SK-N-SH (cell line): Measurements from ENCODE around the gene UBTD1. TPM values are rescaled to one million over a fixed set of nuclear protein-coding genes. Genes with fewer than 3 reads are reported as not detected.

ENCODE experiments used
- CTCF ChIA-PET: fragments of 300-600, 350-600 bp; formaldehyde crosslinking; extraction: SDS; loops from one replicate; lab custom pipeline; 2021; lab: Yijun Ruan, JAX
- POLR2A ChIA-PET: fragments of 350-600 bp; sonication (Branson Sonifier 250); formaldehyde crosslinking; extraction: SDS; loops from one replicate; lab custom pipeline; 2020; ENCODE audit warnings: antibody characterized with exemption, inconsistent platforms; lab: Yijun Ruan, JAX
- DNase-seq: peaks from one replicate; pipeline ENCODE4 v3.0.0; 2012
- H2AFZ ChIP-seq: fragments of 200-600 bp; sonication (generic); 2 replicates; pipeline ENCODE4 v1.8.1; 2016; ENCODE audit warnings: antibody characterized with exemption, mild to moderate bottlenecking, low read depth
- H3F3A ChIP-seq: fragments of 200-600 bp; sonication (generic); replicated peaks from 2 replicates; pipeline ENCODE3; 2016; ENCODE audit warnings: antibody characterized with exemption, mild to moderate bottlenecking; ENCODE audit not compliant: insufficient read depth
- H3K27ac ChIP-seq, 2 experiments: fragments of 200-500 bp in 1 of 2; fragments of 200-600 bp in 1 of 2; sonication (Bioruptor generic) in 1 of 2; sonication (generic), shearing (Covaris generic) in 1 of 2; 2 replicates each; pipeline versions ENCODE4 v1.5.1 to v1.6.1; 2014 to 2016; ENCODE audit warnings: low read depth in 2 of 2, inconsistent platforms in 1 of 2, low read length in 1 of 2, mild to moderate bottlenecking in 1 of 2, mixed read lengths in 1 of 2
- H3K27me3 ChIP-seq: fragments of 200-600 bp; sonication (generic), shearing (Covaris generic); 2 replicates; pipeline ENCODE4 v1.6.1; 2016; ENCODE audit warnings: mixed run types; ENCODE audit not compliant: insufficient read depth
- H3K36me3 ChIP-seq, 2 experiments: fragments of 200-500 bp in 1 of 2; fragments of 200-600 bp in 1 of 2; sonication (Bioruptor generic) in 1 of 2; sonication (generic) in 1 of 2; replicated peaks in 1 of 2; 2 replicates each; pipeline versions ENCODE3 to v1.5.1; 2014 to 2016; ENCODE audit warnings: low read length in 1 of 2, mild to moderate bottlenecking in 1 of 2; ENCODE audit not compliant: insufficient read depth in 2 of 2, control insufficient read depth in 1 of 2
- H3K4me1 ChIP-seq, 2 experiments: fragments of 200-500 bp in 1 of 2; fragments of 200-600 bp in 1 of 2; sonication (Bioruptor generic) in 1 of 2; sonication (generic), shearing (Covaris generic) in 1 of 2; 2 replicates each; pipeline versions ENCODE4 v1.5.1 to v1.6.1; 2014 to 2016; ENCODE audit warnings: low read depth in 1 of 2, low read length in 1 of 2, mixed run types in 1 of 2; ENCODE audit not compliant: insufficient read depth in 2 of 2, control insufficient read depth in 1 of 2
- H3K4me2 ChIP-seq: fragments of 200-600 bp; sonication (generic), shearing (Covaris generic); 2 replicates; pipeline ENCODE4 v1.6.1; 2017; ENCODE audit warnings: mixed run types
- H3K4me3 ChIP-seq, 2 experiments: fragments of 200-500 bp in 1 of 2; fragments of 200-600 bp in 1 of 2; sonication (Bioruptor generic) in 1 of 2; sonication (generic), shearing (Covaris generic) in 1 of 2; 2 replicates each; pipeline versions ENCODE4 v1.5.1 to v1.8.1; 2014 to 2016; ENCODE audit warnings: low read depth in 2 of 2, inconsistent platforms in 1 of 2, low read length in 1 of 2, mild to moderate bottlenecking in 1 of 2, mixed read lengths in 1 of 2, moderate library complexity in 1 of 2
- H3K79me2 ChIP-seq: fragments of 200-600 bp; sonication (generic); 2 replicates; pipeline ENCODE4 v1.8.1; 2017; ENCODE audit warnings: mild to moderate bottlenecking; ENCODE audit not compliant: insufficient read depth
- H3K9ac ChIP-seq: fragments of 200-600 bp; sonication (generic); 2 replicates; pipeline ENCODE4 v1.6.1; 2017; ENCODE audit warnings: mixed run types
- H3K9me2 ChIP-seq: fragments of 200-600 bp; sonication (generic); 2 replicates; pipeline ENCODE4 v1.6.1; 2017; ENCODE audit warnings: mixed run types
- H3K9me3 ChIP-seq: fragments of 200-600 bp; sonication (generic); 2 replicates; pipeline ENCODE4 v1.6.1; 2017; ENCODE audit warnings: mixed run types, mild to moderate bottlenecking, moderate library complexity
- H4K20me1 ChIP-seq: fragments of 200-600 bp; sonication (generic); 2 replicates; pipeline ENCODE4 v1.6.1; 2017; ENCODE audit warnings: mild to moderate bottlenecking, mixed run types; ENCODE audit not compliant: insufficient read depth
- CHD2 ChIP-seq: fragments of 150-350 bp; IDR thresholded peaks from 2 replicates; pipeline ENCODE4 v1.6.1; 2018; ENCODE audit warnings: low read length; ENCODE audit not compliant: partially characterized antibody
- EZH2phosphoT487 ChIP-seq: fragments of 200-600 bp; sonication (generic); IDR thresholded peaks from 2 replicates; pipeline ENCODE4 v1.6.1; 2017; ENCODE audit warnings: low read depth, mixed run types, mild to moderate bottlenecking, antibody characterized with exemption, moderate library complexity, borderline replicate concordance
- FOXJ3 ChIP-seq: sonication (generic); formaldehyde crosslinking; IDR thresholded peaks from 2 replicates; pipeline ENCODE4 v1.5.1; 2020; ENCODE audit warnings: mild to moderate bottlenecking, missing genetic modification reagents
- FOXM1 ChIP-seq: IDR thresholded peaks from 2 replicates; pipeline ENCODE4 v1.4.0; 2012; ENCODE audit warnings: low read depth, mild to moderate bottlenecking
- GATA2 ChIP-seq: sonication (generic); formaldehyde crosslinking; IDR thresholded peaks from 2 replicates; pipeline ENCODE4 v1.5.0; 2020; ENCODE audit warnings: mild to moderate bottlenecking, missing genetic modification reagents
- JUND ChIP-seq: IDR thresholded peaks from 2 replicates; pipeline ENCODE4 v1.4.0; 2012
- MAX ChIP-seq: IDR thresholded peaks from 2 replicates; pipeline ENCODE4 v1.4.0; 2012; ENCODE audit warnings: low read depth
- NFIC ChIP-seq: IDR thresholded peaks from 2 replicates; pipeline ENCODE4 v1.4.0; 2012; ENCODE audit warnings: borderline replicate concordance
- NRF1 ChIP-seq: IDR thresholded peaks from 2 replicates; pipeline ENCODE4 v1.6.1; 2012; ENCODE audit warnings: low read depth, mild to moderate bottlenecking, low read length
- RAD21 ChIP-seq: IDR thresholded peaks from 2 replicates; pipeline ENCODE4 v1.6.1; 2012; ENCODE audit warnings: mild to moderate bottlenecking, low read length
- RFX5 ChIP-seq: IDR thresholded peaks from 2 replicates; pipeline ENCODE4 v1.6.1; 2012; ENCODE audit warnings: mild to moderate bottlenecking, improper control_type of control experiment, low read length
- TAF1 ChIP-seq: IDR thresholded peaks from 2 replicates; pipeline ENCODE4 v1.6.1; 2012; ENCODE audit warnings: low read depth, mild to moderate bottlenecking, low read length, moderate library complexity, borderline replicate concordance
- TEAD4 ChIP-seq: IDR thresholded peaks from 2 replicates; pipeline ENCODE4 v1.4.0; 2012; ENCODE audit warnings: mild to moderate bottlenecking, borderline replicate concordance; ENCODE audit not compliant: insufficient read depth
- USF2 ChIP-seq: fragments of 150-350 bp; IDR thresholded peaks from 2 replicates; pipeline ENCODE4 v1.6.1; 2017; ENCODE audit warnings: antibody characterized with exemption, low read length, low read depth, borderline replicate concordance
- WGBS: methylation state at CpG from one replicate; pipeline ENCODE4 v1.1.6; 2017; ENCODE audit warnings: low lambda C conversion rate; 5-methylcytosine and 5-hydroxymethylcytosine counted together
- polyA plus RNA-seq, 3 experiments: library from polyadenylated mRNA; depleted of rRNA; stranded (reverse); fragments of >200 nt; gene quantifications; 2 replicates each; pipeline ENCODE4 v1.2.3, GENCODE V29; 2012
- TF ChIP-seq, protein P1 (sequence below): IDR thresholded peaks from 2 replicates; pipeline ENCODE4 v1.4.0; 2012; ENCODE audit warnings: low read depth, borderline replicate concordance

UBTD1 gene
- polyA plus RNA-seq, 1 of the 3 experiments (the other 2 are of a cell fraction) = 38.8 TPM

- H3K4me2 ChIP-seq = no peak overlapping the region
- H4K20me1 ChIP-seq = no peaks in the 10 kb centered on the region
- H3K4me3 ChIP-seq = no peak overlapping the region
- H3K27me3 ChIP-seq = no peaks in the 10 kb centered on the region
- no peaks in the 10 kb centered on the region for H3K9me2 ChIP-seq
- no peak overlapping the region for H2AFZ ChIP-seq
- no peaks in the 10 kb centered on the region for H3K79me2 ChIP-seq
- no peaks in the 10 kb centered on the region for H3F3A ChIP-seq
- no peak overlapping the region for H3K9ac ChIP-seq
- POLR2A ChIA-PET = no interaction called here
- no peak overlapping the region for H3K27ac ChIP-seq
- no peak for DNase-seq
- TF ChIP-seq RAD21 (no peak), JUND (no peak), NFIC (no peak), MAX (no peak), FOXJ3 (no peak), RFX5 (no peak)
- TF ChIP-seq, protein P1, sequence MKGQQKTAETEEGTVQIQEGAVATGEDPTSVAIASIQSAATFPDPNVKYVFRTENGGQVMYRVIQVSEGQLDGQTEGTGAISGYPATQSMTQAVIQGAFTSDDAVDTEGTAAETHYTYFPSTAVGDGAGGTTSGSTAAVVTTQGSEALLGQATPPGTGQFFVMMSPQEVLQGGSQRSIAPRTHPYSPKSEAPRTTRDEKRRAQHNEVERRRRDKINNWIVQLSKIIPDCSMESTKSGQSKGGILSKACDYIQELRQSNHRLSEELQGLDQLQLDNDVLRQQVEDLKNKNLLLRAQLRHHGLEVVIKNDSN = no peak
- H3K36me3 ChIP-seq = no peaks in the 10 kb centered on the region
- no peaks in the 10 kb centered on the region for H3K4me1 ChIP-seq
- no peaks in the 10 kb centered on the region for H3K9me3 ChIP-seq
- WGBS = 92% methylated on average over 5 of the region's 5 CpGs
- CTCF ChIA-PET = interaction anchor here (1.3 to 1.6 kb wide), 2 partner anchors 35 to 53 kb away, joined by 3 to 5 read pairs; no protein-coding TSS in a partner anchor
These were observed 108.4 kb downstream of the UBTD1 start for GRCh38 chr10:97607095-97607636.

DNA sequence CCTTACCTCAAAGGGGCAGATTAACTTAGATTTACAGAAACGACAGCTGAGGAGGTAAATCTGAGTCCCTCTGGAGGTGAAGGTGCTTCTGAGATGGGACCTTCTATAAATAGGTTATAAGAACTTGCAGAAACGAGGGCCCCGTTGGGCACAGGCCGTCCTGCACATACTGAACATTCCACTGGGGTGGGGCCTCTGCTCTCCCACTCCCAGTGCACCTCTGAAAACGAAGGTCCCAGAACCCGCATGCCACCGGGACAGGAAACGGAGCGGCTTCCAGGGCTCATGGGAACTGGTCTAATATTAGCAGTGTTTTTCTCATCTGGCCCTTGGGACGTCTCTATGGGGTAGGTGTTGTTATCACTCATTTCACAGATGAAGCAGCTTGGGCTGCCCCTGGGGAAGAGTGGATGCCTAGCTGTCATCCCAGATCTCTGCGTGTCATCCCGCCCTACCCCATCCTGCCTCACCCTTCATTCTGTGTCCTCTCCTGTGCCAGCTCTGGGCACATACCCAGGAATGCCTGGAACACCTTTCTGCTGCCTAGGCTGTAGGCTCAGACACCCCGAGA is 110.4 kb downstream of the UBTD1 start:
- DNase-seq = no peak
- H3K4me1 ChIP-seq = no peaks in the 10 kb centered on the region
- H3K36me3 ChIP-seq = no peaks in the 10 kb centered on the region
- H3K9me3 ChIP-seq = no peaks in the 10 kb centered on the region
- H3F3A ChIP-seq = no peaks in the 10 kb centered on the region
- POLR2A ChIA-PET = no interaction called here
- no peak overlapping the region for H3K27ac ChIP-seq
- no peaks in the 10 kb centered on the region for H3K9me2 ChIP-seq
- H3K4me2 ChIP-seq = no peak overlapping the region
- CTCF ChIA-PET = interaction anchor here (1.0 to 3.6 kb wide), 5 partner anchors 9 to 133 kb away, joined by 3 to 23 read pairs (median 5); partner anchors contain the start of gene ANKRD2
- H2AFZ ChIP-seq = no peak overlapping the region
- no peaks in the 10 kb centered on the region for H4K20me1 ChIP-seq
- no peak overlapping the region for H3K4me3 ChIP-seq
- WGBS = 90% methylated on average over 13 of the region's 13 CpGs
- TF ChIP-seq USF2 (no peak), FOXM1 (no peak), CHD2 (no peak), TEAD4 (no peak), NFIC (no peak), JUND (no peak), TAF1 (no peak), FOXJ3 (no peak), GATA2 (CRISPR knock-in tag) (no peak), EZH2phosphoT487 (no peak), NRF1 (no peak)
- H3K79me2 ChIP-seq = no peaks in the 10 kb centered on the region
- no peaks in the 10 kb centered on the region for H3K27me3 ChIP-seq
- no peak overlapping the region for H3K9ac ChIP-seq
